ENCODE measurements around the gene HID1.
"Not testable (repeated sequence)": the region's sequence is repeated elsewhere in the genome, so short reads cannot be mapped to it uniquely, and the experiment has no call there.

HID1 gene

DNA sequence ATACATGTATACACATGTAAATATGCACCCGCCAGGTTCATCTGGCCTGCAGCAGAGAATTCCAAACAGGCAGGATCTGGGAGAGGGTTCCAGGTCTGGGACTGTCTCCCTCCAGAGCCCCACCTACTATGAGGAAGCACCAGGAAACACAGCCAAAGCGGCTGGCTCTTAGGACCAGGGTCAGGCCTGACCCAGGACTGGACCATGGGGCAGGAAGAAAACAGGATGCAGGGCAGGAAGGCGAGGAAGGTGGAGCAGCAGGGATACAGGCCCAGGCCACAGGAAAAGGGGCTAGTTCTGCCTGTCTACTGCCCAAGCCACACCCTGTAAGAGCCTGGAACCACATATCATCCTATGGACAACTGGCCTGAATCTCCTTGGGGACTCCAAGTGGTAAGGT is 2.2 kb downstream of the HID1 start:
- no peak for DNase-seq (ENCODE audit: low read depth)

DNA sequence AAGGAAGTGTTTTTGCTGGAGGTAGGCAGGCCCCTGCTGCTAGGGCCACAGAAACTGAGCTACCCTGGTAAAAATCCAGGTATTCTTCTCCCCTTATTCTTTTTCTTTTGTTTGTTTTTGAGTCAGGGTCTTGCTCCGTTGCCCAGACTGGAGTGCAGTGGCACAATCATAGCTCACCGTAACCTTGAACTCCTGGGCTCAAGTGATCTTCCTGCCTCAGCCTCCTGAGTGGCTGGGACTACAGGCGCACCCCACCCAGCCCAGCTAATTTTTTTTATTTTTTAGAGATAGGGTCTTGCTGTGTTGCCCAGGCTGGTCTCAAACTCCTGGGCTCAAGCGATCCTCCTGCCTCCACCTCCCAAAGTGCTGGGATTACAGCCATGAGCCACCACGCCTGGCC is 3.1 kb downstream of the HID1 start:
- DNase-seq (ENCODE audit: low read depth): not testable (repeated sequence)

- no peak for DNase-seq (ENCODE audit: low read depth)
Observed at GRCh38 chr17:74968361-74968780, 4.2 kb downstream of the HID1 start.

DNA sequence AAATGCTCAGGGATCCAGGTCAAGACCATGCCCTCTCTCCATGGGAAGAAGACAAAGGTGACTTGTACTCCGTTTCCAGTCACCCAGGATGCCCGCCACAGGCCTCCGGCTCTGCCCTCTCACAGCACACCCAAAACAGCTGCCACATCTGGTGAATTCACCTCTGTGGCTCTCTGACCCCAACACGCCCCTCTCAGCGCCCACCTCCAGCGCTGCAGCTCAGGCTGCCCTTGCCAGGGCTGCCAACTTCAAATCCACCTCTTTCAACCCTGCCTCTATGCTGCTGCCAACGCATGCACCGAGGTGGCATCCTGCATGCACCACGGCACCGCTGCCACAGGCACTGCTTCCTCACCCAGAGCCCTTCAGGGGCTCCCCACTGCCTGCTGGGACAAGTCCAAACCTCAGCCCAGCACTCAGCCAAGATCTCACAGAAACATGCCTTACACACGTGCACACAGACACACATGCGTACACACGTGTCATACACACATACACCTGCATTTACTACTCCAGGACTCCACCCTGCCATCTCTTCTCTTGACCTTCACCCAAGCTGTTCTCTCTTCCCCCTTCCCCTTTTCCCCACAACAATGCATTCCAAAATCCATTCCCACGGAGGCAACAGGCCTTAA is 7.5 kb downstream of the HID1 start:
- no peak for DNase-seq (ENCODE audit: low read depth)

GRCh38 chr17:74964246-74964761 is 8.3 kb downstream of the HID1 start:
- DNase-seq (ENCODE audit: low read depth): no peak

DNA sequence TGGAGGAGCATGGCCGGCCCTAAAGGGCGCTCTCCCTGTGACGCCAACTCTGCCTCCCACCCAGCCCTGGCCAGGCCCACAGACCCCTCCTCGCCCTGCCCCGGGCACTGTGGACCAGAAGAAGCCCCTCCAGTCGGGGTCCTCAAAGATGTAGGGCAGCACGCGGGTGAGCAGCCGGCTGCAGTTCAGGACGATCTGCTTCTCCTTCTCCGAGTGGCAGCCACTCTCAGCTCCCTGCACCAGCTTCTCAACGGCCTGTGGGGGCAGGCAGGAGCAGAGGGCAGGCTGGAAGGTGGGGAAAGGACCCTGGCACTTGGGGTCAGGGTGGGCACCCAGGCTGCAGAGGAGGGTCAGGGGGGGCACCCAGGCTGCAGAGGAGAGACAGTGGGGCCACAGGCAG is 8.9 kb downstream of the HID1 start:
- no peak for DNase-seq (ENCODE audit: low read depth)

DNA sequence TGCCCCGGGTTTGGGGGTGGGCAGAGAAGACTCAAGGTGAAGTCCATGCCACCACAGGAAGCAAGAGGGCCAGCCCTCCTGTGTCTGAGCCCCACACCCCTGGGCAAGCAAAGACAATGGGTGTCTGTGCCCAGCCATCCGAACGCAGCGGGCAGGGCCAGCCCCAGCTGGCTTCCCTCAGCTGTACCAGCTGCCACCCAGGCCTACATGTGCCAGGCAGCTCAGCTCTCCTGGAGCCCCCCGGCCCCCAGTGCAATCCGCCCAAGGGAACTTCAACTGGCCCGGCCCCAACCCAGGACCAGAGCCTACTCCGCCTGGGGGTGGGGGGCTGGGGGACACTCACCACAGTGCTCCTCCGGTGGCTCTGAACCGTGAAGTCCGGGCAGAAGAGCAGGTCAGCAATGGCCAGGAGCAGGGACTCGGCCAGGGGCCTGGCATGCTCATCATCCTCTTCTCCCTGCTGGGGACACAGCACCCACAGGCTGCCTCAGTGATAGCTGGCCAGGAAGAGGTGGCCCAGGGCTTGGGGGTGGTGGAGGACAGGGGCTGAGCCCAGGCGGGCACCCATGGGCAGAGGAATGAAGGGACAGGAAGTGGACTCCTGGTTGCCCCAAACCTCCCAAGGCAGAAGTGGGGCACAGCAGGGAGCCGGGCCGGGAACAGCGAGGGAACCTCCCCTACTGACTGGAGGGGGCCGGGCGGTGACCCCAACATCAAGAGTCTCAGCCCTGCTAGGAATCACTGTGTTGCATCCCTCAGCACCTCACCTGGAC is 9.8 kb downstream of the HID1 start:
- no peak for DNase-seq (ENCODE audit: low read depth)

DNA sequence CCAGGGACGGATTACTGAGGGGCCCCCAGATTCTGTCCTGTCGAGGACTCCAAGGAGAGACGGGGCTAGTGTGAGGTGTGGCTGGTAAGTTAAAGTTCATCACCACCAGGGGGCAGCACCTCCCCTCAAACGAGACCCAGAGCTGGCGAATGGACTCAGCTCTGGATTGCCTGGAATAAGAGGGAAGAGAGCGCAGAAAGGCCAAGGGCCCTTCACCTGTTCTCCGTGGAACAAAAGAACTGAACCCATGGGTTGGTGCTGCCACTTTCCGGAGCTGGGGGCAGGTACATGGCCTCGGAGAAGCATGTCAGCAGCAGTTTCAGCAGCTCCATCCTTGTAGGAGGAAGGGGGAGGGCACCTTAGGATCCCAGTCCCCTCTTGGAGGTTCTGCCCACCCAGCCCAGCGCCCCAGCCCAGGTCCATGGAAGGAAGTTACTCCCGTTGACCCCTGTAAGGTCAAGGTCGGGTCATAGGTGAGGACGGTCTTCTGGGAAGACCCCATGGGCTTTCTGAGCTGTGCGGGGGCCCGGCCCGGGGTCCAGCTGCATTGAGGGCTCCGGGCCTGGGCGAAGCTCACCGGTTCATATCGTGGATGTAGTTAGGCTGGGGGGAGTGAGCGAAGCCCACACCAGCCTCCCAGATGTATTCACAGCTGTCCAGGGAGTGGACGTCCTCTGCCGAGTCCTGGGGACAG is 10.8 kb downstream of the HID1 start:
- peak; percentile 77 for DNase-seq (ENCODE audit: low read depth)

GRCh38 chr17:74960570-74961342 is 11.8 kb downstream of the HID1 start:
- peak; percentile 26 for DNase-seq (ENCODE audit: low read depth)

DNA sequence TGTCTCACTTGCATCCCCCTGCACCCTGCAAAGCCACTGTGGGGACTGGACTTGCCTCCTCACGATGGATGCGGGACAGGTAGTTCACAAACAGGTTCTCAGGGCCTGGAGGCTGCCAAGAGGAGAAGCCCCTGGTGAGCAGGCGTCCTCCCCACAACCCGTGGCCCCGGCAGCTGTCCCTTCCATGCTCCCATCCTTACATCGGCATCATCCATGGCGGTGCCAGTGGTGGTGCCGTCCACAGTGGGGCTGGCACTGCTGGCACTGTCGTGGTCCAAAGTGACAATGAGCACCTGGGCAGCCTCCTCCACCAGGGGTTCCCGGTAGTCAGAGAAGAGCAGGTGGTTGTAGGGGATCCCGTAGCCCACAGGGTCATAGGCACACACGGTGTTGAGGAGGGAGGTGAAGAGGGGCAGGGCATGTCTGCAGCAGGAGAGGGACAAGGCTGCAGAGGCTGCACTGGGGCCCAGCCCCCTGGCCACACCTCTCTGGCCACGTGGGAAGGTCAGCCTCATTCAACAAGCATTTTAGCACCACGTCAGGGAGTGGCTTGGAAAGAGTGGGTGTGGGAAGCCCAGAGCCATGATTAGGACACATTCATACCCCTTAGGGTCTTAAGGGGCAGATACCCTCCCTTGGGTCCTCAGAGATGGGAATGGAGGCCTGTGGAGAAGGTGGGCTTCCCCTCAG is 12.6 kb downstream of the HID1 start:
- peak; percentile 55 for DNase-seq (ENCODE audit: low read depth)

- peak; percentile 33 for DNase-seq (ENCODE audit: low read depth)
Observed at GRCh38 chr17:74957935-74958740, 14.4 kb downstream of the HID1 start.

GRCh38 chr17:74956093-74956492 is 16.5 kb downstream of the HID1 start:
- DNase-seq (ENCODE audit: low read depth): no peak

DNA sequence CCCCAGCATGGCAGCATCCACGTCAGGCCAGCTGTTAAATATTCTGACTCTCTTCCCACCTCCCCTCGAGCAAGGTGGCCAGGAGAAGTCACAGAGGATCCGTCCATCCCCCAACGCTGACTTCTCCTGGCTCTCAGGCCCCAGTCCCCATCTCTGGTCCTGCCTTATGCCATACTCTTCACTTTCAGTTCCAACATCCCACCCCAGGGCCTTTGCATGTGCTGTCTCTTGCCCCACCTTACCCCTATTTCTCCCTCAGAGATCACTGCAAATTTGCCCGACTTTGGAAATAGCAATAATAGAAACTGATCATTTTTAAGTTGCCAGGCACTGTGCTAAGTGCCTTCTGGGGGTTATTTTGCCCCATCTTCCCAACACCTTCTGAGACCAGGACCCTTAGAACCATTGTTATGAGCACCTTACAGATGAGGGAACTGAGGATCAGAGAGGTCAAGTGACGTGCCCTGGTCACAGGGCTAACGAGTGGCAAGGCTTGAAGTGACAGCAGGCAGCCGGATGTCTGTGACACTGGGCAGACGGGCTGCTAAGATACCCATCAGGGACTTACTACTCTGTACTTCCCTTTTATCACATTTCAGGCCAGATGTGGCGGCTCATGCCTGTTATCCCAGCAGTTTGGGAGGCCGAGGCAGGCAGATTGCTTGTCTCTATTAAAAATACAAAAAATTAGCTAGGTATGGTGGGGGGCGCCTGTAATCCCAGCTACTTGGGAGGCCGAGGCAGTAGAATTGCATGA is 17.7 kb downstream of the HID1 start:
- DNase-seq (ENCODE audit: low read depth): no peak

GRCh38 chr17:74954115-74954514 is 18.4 kb downstream of the HID1 start:
- no peak for DNase-seq (ENCODE audit: low read depth)

DNA sequence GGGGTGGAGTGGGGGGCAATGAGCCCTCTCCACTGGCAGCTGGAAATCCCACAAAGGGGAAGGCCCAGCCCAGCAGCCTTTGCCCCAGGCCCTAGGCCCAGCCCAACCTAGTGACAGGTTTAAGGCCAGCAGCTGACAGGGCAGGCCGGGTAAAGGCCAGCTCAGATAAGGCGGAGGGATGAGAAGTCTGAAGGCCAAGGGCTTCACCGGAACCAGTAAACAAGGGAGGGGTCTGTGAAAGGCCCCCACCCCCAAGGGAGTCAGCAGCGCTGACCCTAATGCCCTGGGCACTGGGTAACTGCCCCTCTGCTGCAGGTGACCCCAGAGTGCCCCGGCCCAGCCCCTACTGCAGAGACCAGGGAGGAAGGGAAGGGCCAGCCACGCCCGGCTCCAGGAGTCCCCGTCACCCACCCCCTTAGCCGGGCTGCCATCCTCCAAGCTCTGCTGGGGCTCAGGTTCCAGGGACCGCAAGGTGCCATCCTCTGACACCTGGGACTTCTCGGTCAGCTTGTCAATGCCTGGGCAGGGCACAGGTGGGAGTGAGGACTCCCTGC is 19.3 kb downstream of the HID1 start:
- no peak for DNase-seq (ENCODE audit: low read depth)

- DNase-seq (ENCODE audit: low read depth): no peak
Observed at GRCh38 chr17:74952431-74953133, 20.0 kb downstream of the HID1 start.

- DNase-seq (ENCODE audit: low read depth): no peak
Observed at GRCh38 chr17:74951680-74952421, 20.7 kb downstream of the HID1 start.

GRCh38 chr17:74951065-74951464 is 21.5 kb downstream of the HID1 start:
- no peak for DNase-seq (ENCODE audit: low read depth)

All from iris pigment epithelial cell (primary cell).